K562 (cell line): ENCODE measurements around the gene RELCH. TPM values are rescaled to one million over a fixed set of nuclear protein-coding genes. Genes with fewer than 3 reads are reported as not detected.

ENCODE experiments used
- ARID2 ChIP-seq: fragments of 450-650 bp; IDR thresholded peaks from 2 replicates; pipeline ENCODE4 v1.6.1; 2017; ENCODE audit warnings: antibody characterized with exemption, mild to moderate bottlenecking
- BCOR ChIP-seq: fragments of 450-650 bp; IDR thresholded peaks from 2 replicates; pipeline ENCODE4 v1.6.1; 2016
- BHLHE40 ChIP-seq: IDR thresholded peaks from 2 replicates; pipeline ENCODE4 v1.6.1; 2011; ENCODE audit warnings: low read length, improper control_type of control experiment
- CCAR2 ChIP-seq: fragments of 200-400 bp; formaldehyde crosslinking; IDR thresholded peaks from 2 replicates; pipeline ENCODE4 v1.6.1; 2017; ENCODE audit warnings: mild to moderate bottlenecking, low read depth, low read length
- CHD1 ChIP-seq: fragments of 200-600 bp; sonication (generic); IDR thresholded peaks from one replicate; pipeline ENCODE4 v1.6.1; 2012; ENCODE audit warnings: mild to moderate bottlenecking, moderate library complexity, low read length, inconsistent platforms
- CREB1 ChIP-seq, 2 experiments: sonication (generic) in 1 of 2; formaldehyde crosslinking in 1 of 2; IDR thresholded peaks; 2 replicates each; pipeline versions ENCODE4 v1.6.1 to v1.8.0; 2012 to 2022; ENCODE audit warnings: inconsistent platforms in 1 of 2, mild to moderate bottlenecking in 1 of 2, missing genetic modification reagents in 1 of 2, moderate library complexity in 1 of 2
- ELF2 ChIP-seq: fragments of 250-450 bp; sonication (Bioruptor Pico); IDR thresholded peaks from 2 replicates; pipeline ENCODE4 v1.5.0; 2021; ENCODE audit warnings: mild to moderate bottlenecking
- ERF ChIP-seq: fragments of 450-650 bp; formaldehyde crosslinking; IDR thresholded peaks from 2 replicates; pipeline ENCODE4 v1.4.0; 2020; ENCODE audit warnings: mild to moderate bottlenecking, mixed read lengths
- ESRRB ChIP-seq: fragments of 250-450 bp; sonication (Bioruptor Pico); IDR thresholded peaks from 2 replicates; pipeline ENCODE4 v1.5.0; 2020; ENCODE audit warnings: mild to moderate bottlenecking, moderate library complexity, borderline replicate concordance
- LCOR ChIP-seq: sonication (generic); formaldehyde crosslinking; IDR thresholded peaks from 2 replicates; pipeline ENCODE4 v1.8.0; 2022; ENCODE audit warnings: mild to moderate bottlenecking, missing genetic modification reagents
- MYNN ChIP-seq, 2 experiments: sonication (generic); formaldehyde crosslinking in 1 of 2; IDR thresholded peaks; 2 replicates each; pipeline versions ENCODE4 v1.5.0 to v1.6.1; 2016 to 2020; ENCODE audit warnings: antibody characterized with exemption in 1 of 2, missing genetic modification reagents in 1 of 2
- NR3C1 ChIP-seq: sonication (generic); formaldehyde crosslinking; IDR thresholded peaks from 2 replicates; pipeline ENCODE4 v1.8.1; 2022; ENCODE audit warnings: missing genetic modification reagents
- NRF1 ChIP-seq, 2 experiments: fragments of 450-650 bp; IDR thresholded peaks in 1 of 2; conservative IDR thresholded peaks in 1 of 2; 2 replicates each; pipeline ENCODE4 v1.6.1; 2014; ENCODE audit warnings: mild to moderate bottlenecking in 2 of 2
- PHTF2 ChIP-seq: fragments of 250-450 bp; sonication (Bioruptor Pico); IDR thresholded peaks from 2 replicates; pipeline ENCODE4 v1.5.0; 2021; ENCODE audit warnings: mild to moderate bottlenecking
- POLR2AphosphoS5 ChIP-seq: IDR thresholded peaks from 2 replicates; pipeline ENCODE4 v1.6.1; 2011; ENCODE audit warnings: mild to moderate bottlenecking, low read depth, low read length, moderate library complexity; ENCODE audit not compliant: control insufficient read depth, insufficient read depth
- PPARD ChIP-seq: fragments of 250-450 bp; sonication (Bioruptor Pico); IDR thresholded peaks from 2 replicates; pipeline ENCODE4 v1.8.0; 2022; ENCODE audit warnings: inconsistent platforms, mild to moderate bottlenecking, moderate library complexity
- PRMT5 ChIP-seq: sonication (generic); formaldehyde crosslinking; IDR thresholded peaks from 2 replicates; pipeline ENCODE4 v1.5.0; 2020; ENCODE audit warnings: missing genetic modification reagents
- PTBP1 ChIP-seq: fragments of 200-400 bp; formaldehyde crosslinking; IDR thresholded peaks from 2 replicates; pipeline ENCODE4 v1.6.1; 2017; ENCODE audit warnings: low read depth, low read length
- RFX5 ChIP-seq: IDR thresholded peaks from 2 replicates; pipeline ENCODE4 v1.6.1; 2011; ENCODE audit warnings: low read depth, mild to moderate bottlenecking, improper control_type of control experiment, low read length
- SIX5 ChIP-seq, 2 experiments: IDR thresholded peaks; 2 replicates each; pipeline ENCODE4 v1.6.1; 2011; ENCODE audit warnings: low read length in 2 of 2, borderline replicate concordance in 1 of 2, low read depth in 1 of 2, mild to moderate bottlenecking in 1 of 2, moderate library complexity in 1 of 2; ENCODE audit not compliant: insufficient read depth in 1 of 2
- STAG1 ChIP-seq: sonication (generic); formaldehyde crosslinking; IDR thresholded peaks from 2 replicates; pipeline ENCODE4 v1.5.0; 2020; ENCODE audit warnings: missing genetic modification reagents, borderline replicate concordance
- TARDBP ChIP-seq: fragments of 450-650 bp; IDR thresholded peaks from 2 replicates; pipeline ENCODE4 v1.6.1; 2016
- ZNF263 ChIP-seq: sonication (generic); formaldehyde crosslinking; IDR thresholded peaks from 2 replicates; pipeline ENCODE4 v1.8.0; 2022; ENCODE audit warnings: mild to moderate bottlenecking, missing genetic modification reagents, borderline replicate concordance
- ZNF584 ChIP-seq: fragments of 200-800 bp; sonication (Bioruptor generic); IDR thresholded peaks from 2 replicates; pipeline ENCODE4 v1.6.1; 2016; ENCODE audit warnings: low read depth, mild to moderate bottlenecking, missing genetic modification characterization, missing compliant biosample characterization
- ZNF764 ChIP-seq: fragments of 250-450 bp; sonication (Bioruptor Pico); IDR thresholded peaks from 2 replicates; pipeline ENCODE4 v1.4.0; 2020; ENCODE audit warnings: low read depth, mild to moderate bottlenecking, moderate library complexity
- ZNF79 ChIP-seq: fragments of 250-450 bp; sonication (Bioruptor Pico); IDR thresholded peaks from 2 replicates; pipeline ENCODE4 v1.4.0; 2020; ENCODE audit warnings: low read depth, mild to moderate bottlenecking, moderate library complexity
- polyA plus RNA-seq, 8 experiments: library from polyadenylated mRNA; depleted of rRNA in 4 of 8; stranded (reverse) in 5 of 8; unstranded in 3 of 8; fragments of >200 nt; fragmentation: Nextera tagmentation in 2 of 8; fragmentation: Illumina TruSeq in 1 of 8; extraction: Ambion mirVana in 2 of 8; extraction: Trizol in 1 of 8; gene quantifications; 2 replicates each; pipeline versions ENCODE4 v1.2.1 to v1.2.3, GENCODE V29; 2011 to 2014; ENCODE audit warnings: inconsistent platforms in 1 of 8, missing spikeins in 1 of 8
- total RNA-seq, 7 experiments: library from RNA; depleted of rRNA in 6 of 7; stranded (reverse); fragments of >200 nt in 6 of 7; fragmentation: Illumina TruSeq in 2 of 7; extraction: Trizol in 2 of 7; gene quantifications; 2 replicates each; pipeline versions ENCODE4 v1.2.1 to v1.2.3, GENCODE V29; 2011 to 2021; ENCODE audit warnings: low replicate concordance in 1 of 7
- TF ChIP-seq, protein P1 (sequence below), 3 experiments: IDR thresholded peaks in 2 of 3; conservative IDR thresholded peaks in 1 of 3; 2 replicates each; pipeline ENCODE4 v1.5.1; 2011 to 2012; ENCODE audit warnings: low read length in 3 of 3, mild to moderate bottlenecking in 3 of 3, control low read depth in 2 of 3, improper control_type of control experiment in 1 of 3, inconsistent platforms in 1 of 3, low read depth in 1 of 3, mixed read lengths in 1 of 3, moderate library complexity in 1 of 3; ENCODE audit not compliant: insufficient read depth in 2 of 3
- TF ChIP-seq, protein P2 (sequence below): fragments of 450-650 bp; formaldehyde crosslinking; IDR thresholded peaks from 2 replicates; pipeline ENCODE4 v1.4.0; 2020; ENCODE audit warnings: mild to moderate bottlenecking, mixed read lengths

RELCH gene
- total and polyA plus RNA-seq, 9 of the 15 experiments (the other 6 are each of a cell fraction or from before 2014, with no cell fraction given) = 1.4 to 13.6 (median 7.6) TPM

- TF ChIP-seq NR3C1 (CRISPR knock-in tag) (no peak), ERF (CRISPR knock-in tag) (no peak), ZNF263 (CRISPR knock-in tag) (no peak), LCOR (no peak), ZNF79 (no peak), PRMT5 (CRISPR knock-in tag) (no peak), STAG1 (CRISPR knock-in tag) (no peak), CCAR2 (no peak), BHLHE40 (no peak), ELF2 (CRISPR knock-in tag) (peak; percentile 85), PTBP1 (no peak), TARDBP (no peak), SIX5 (IDR thresholded peaks at IDR 0.05; ENCODE audit: borderline replicate concordance in 1 of 2, insufficient read depth in 1 of 2, low read depth in 1 of 2, low read length in 2 of 2) (no peak), PPARD (CRISPR knock-in tag) (no peak), ZNF584 (CRISPR knock-in tag) (no peak), BCOR (no peak), ZNF764 (no peak), MYNN (IDR thresholded peaks at IDR 0.05) (no peak), MYNN (CRISPR knock-in tag; IDR thresholded peaks at IDR 0.05) (no peak), CHD1 (no peak), PHTF2 (CRISPR knock-in tag) (no peak), NRF1 (conservative IDR thresholded peaks at IDR 0.05 in 1 of 2, IDR thresholded peaks at IDR 0.05 in 1 of 2) (peak; percentile 29 to 33; a peak in 2 of 4 replicates), POLR2AphosphoS5 (no peak), CREB1 (IDR thresholded peaks at IDR 0.05) (no peak), CREB1 (CRISPR knock-in tag; IDR thresholded peaks at IDR 0.05) (no peak), RFX5 (no peak), ESRRB (CRISPR knock-in tag) (no peak), ARID2 (no peak)
- TF ChIP-seq, protein P1, sequence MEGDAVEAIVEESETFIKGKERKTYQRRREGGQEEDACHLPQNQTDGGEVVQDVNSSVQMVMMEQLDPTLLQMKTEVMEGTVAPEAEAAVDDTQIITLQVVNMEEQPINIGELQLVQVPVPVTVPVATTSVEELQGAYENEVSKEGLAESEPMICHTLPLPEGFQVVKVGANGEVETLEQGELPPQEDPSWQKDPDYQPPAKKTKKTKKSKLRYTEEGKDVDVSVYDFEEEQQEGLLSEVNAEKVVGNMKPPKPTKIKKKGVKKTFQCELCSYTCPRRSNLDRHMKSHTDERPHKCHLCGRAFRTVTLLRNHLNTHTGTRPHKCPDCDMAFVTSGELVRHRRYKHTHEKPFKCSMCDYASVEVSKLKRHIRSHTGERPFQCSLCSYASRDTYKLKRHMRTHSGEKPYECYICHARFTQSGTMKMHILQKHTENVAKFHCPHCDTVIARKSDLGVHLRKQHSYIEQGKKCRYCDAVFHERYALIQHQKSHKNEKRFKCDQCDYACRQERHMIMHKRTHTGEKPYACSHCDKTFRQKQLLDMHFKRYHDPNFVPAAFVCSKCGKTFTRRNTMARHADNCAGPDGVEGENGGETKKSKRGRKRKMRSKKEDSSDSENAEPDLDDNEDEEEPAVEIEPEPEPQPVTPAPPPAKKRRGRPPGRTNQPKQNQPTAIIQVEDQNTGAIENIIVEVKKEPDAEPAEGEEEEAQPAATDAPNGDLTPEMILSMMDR (IDR thresholded peaks at IDR 0.05 in 2 of 3, conservative IDR thresholded peaks at IDR 0.05 in 1 of 3; ENCODE audit: insufficient read depth in 2 of 3, low read depth in 1 of 3, low read length in 3 of 3) = no peak
- TF ChIP-seq, protein P2, sequence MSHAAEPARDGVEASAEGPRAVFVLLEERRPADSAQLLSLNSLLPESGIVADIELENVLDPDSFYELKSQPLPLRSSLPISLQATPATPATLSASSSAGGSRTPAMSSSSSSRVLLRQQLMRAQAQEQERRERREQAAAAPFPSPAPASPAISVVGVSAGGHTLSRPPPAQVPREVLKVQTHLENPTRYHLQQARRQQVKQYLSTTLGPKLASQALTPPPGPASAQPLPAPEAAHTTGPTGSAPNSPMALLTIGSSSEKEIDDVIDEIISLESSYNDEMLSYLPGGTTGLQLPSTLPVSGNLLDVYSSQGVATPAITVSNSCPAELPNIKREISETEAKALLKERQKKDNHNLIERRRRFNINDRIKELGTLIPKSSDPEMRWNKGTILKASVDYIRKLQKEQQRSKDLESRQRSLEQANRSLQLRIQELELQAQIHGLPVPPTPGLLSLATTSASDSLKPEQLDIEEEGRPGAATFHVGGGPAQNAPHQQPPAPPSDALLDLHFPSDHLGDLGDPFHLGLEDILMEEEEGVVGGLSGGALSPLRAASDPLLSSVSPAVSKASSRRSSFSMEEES (CRISPR knock-in tag) = no peak
Observed at GRCh38 chr18:62186774-62187542, at the start of gene RELCH, which contains the start of gene PIGN (continued).
